Activated effector memory CD4-positive, alpha-beta T cell treated with anti-CD3 and anti-CD28 coated beads, Interleukin-2, amount 50 U/mL, for 16 hours (primary cell): ENCODE measurements around the gene GDF11.

Experiments used
- DNase-seq: peaks from one replicate; pipeline ENCODE4 v3.0.0-alpha.2; 2020

GDF11 gene

GRCh38 chr12:55724226-55724939, 18.5 kb upstream of the GDF11 start:
- peak; percentile 87 for DNase-seq

GRCh38 chr12:55724940-55725309, 18.0 kb upstream of the GDF11 start:
- DNase-seq, result no peak

GRCh38 chr12:55725556-55725955, 17.4 kb upstream of the GDF11 start:
- DNase-seq, result no peak

- no peak for DNase-seq
These were observed 16.0 kb upstream of the GDF11 start for GRCh38 chr12:55726971-55727370.

GRCh38 chr12:55727643-55728185, 15.2 kb upstream of the GDF11 start:
- DNase-seq, result no peak

GRCh38 chr12:55728186-55728938, 14.6 kb upstream of the GDF11 start:
- peak; percentile 76 for DNase-seq

- peak; percentile 88 for DNase-seq
These were observed 13.7 kb upstream of the GDF11 start, which contains the start of gene CD63 for GRCh38 chr12:55728939-55729818. Gene CD63, minus strand, starts transcription at chr12:55729009. Its CDS starts 668 bp downstream, at chr12:55728341.

- no peak for DNase-seq
These were observed 12.8 kb upstream of the GDF11 start for GRCh38 chr12:55729819-55730818.

GRCh38 chr12:55732288-55732687, 10.6 kb upstream of the GDF11 start:
- DNase-seq, result no peak

- DNase-seq, result no peak
These were observed 9.8 kb upstream of the GDF11 start for GRCh38 chr12:55733021-55733555.

- no peak for DNase-seq
These were observed 9.1 kb upstream of the GDF11 start for GRCh38 chr12:55733858-55734257.

- DNase-seq, result no peak
These were observed 8.3 kb upstream of the GDF11 start for GRCh38 chr12:55734595-55734994.

GRCh38 chr12:55736076-55736475, 6.8 kb upstream of the GDF11 start:
- DNase-seq, result no peak

- DNase-seq, result peak; percentile 82
These were observed 5.9 kb upstream of the GDF11 start for GRCh38 chr12:55736780-55737580.

- DNase-seq, result no peak
These were observed 5.3 kb upstream of the GDF11 start for GRCh38 chr12:55737581-55738122.

GRCh38 chr12:55738123-55739024, 4.5 kb upstream of the GDF11 start:
- DNase-seq, result peak; percentile 91

- no peak for DNase-seq
These were observed 3.9 kb upstream of the GDF11 start for GRCh38 chr12:55739025-55739378.

- DNase-seq, result no peak
These were observed 816 bp upstream of the GDF11 start for GRCh38 chr12:55741931-55742680.
